Glomerular endothelial cell (primary cell): ENCODE data around the gene PTGIR. TPM values are rescaled to one million over a fixed set of nuclear protein-coding genes. Genes with fewer than 3 reads are reported as not detected.

Experiments used
- DNase-seq: peaks from one replicate; pipeline ENCODE4 v3.0.0-alpha.2; 2011; ENCODE audit warnings: low read depth, low spot score; ENCODE audit errors: extremely low read depth
- total RNA-seq: library from RNA; depleted of rRNA; stranded (reverse); fragments of >200 nt; gene quantifications from 2 replicates; pipeline ENCODE4 v1.2.3, GENCODE V29; 2015

PTGIR gene
- total RNA-seq, 1 donor from 2014 or later, result 1.6 TPM

GRCh38 chr19:46616631-46617322 is 8.1 kb downstream of the PTGIR start:
- DNase-seq, result no peak

- no peak for DNase-seq
These were observed 8.9 kb downstream of the PTGIR start for GRCh38 chr19:46615966-46616365.

- no peak for DNase-seq
These were observed 10.7 kb downstream of the PTGIR start for GRCh38 chr19:46614114-46614722.

GRCh38 chr19:46613525-46613924 is 11.4 kb downstream of the PTGIR start:
- DNase-seq, result no peak

- no peak for DNase-seq
These were observed 13.1 kb downstream of the PTGIR start for GRCh38 chr19:46611776-46612175.

- no peak for DNase-seq
These were observed 13.8 kb downstream of the PTGIR start for GRCh38 chr19:46610851-46611770.

- no peak for DNase-seq
These were observed 14.5 kb downstream of the PTGIR start for GRCh38 chr19:46610413-46610775.

GRCh38 chr19:46609511-46610412 is 15.1 kb downstream of the PTGIR start:
- no peak for DNase-seq

GRCh38 chr19:46608581-46609345 is 16.1 kb downstream of the PTGIR start:
- DNase-seq, result no peak

GRCh38 chr19:46608178-46608577 is 16.7 kb downstream of the PTGIR start:
- DNase-seq, result no peak

GRCh38 chr19:46607448-46607841 is 17.4 kb downstream of the PTGIR start:
- no peak for DNase-seq

- DNase-seq, result no peak
These were observed 18.0 kb downstream of the PTGIR start for GRCh38 chr19:46606681-46607447.

GRCh38 chr19:46606019-46606418 is 18.9 kb downstream of the PTGIR start:
- DNase-seq, result no peak

- DNase-seq, result no peak
These were observed 19.5 kb downstream of the PTGIR start for GRCh38 chr19:46605356-46605821.

GRCh38 chr19:46604781-46605355 is 20.0 kb downstream of the PTGIR start:
- no peak for DNase-seq

- DNase-seq, result no peak
These were observed 21.1 kb downstream of the PTGIR start for GRCh38 chr19:46603752-46604231.

GRCh38 chr19:46603195-46603637 is 21.7 kb downstream of the PTGIR start:
- DNase-seq, result no peak

GRCh38 chr19:46602392-46603194 is 22.3 kb downstream of the PTGIR start:
- DNase-seq, result no peak
